ENCODE measurements around the gene METTL6. TPM values are rescaled to one million over a fixed set of nuclear protein-coding genes. Genes with fewer than 3 reads are reported as not detected.

The METTL6 gene
- total and polyA plus RNA-seq, 11 donors: 5.7 to 15.6 (median 10.5) TPM

GRCh38 chr3:15403965-15404364, 23.4 kb downstream of the METTL6 start:
- H3K4me1 ChIP-seq: peaks cover 0 to 18% (median 0%) of the 10 kb centered on the region in 12 donors
- H3K36me3 ChIP-seq: peaks cover 0 to 9% (median 0%) of the 10 kb centered on the region in 9 donors
- no peaks in the 10 kb centered on the region for H3K27me3 ChIP-seq
- DNase-seq (no peak), ATAC-seq (no peak)
- intact Hi-C loops (cut with DNase I): loop anchor here in 7 of 10 donors (2.0 to 10.0 kb wide), 9 partner anchors 135 to 479 kb away; partner anchors contain the start of gene CAPN7 (in 1 of the 7)
- H3K27ac ChIP-seq: no peak overlapping the region
- TF ChIP-seq, protein P1, sequence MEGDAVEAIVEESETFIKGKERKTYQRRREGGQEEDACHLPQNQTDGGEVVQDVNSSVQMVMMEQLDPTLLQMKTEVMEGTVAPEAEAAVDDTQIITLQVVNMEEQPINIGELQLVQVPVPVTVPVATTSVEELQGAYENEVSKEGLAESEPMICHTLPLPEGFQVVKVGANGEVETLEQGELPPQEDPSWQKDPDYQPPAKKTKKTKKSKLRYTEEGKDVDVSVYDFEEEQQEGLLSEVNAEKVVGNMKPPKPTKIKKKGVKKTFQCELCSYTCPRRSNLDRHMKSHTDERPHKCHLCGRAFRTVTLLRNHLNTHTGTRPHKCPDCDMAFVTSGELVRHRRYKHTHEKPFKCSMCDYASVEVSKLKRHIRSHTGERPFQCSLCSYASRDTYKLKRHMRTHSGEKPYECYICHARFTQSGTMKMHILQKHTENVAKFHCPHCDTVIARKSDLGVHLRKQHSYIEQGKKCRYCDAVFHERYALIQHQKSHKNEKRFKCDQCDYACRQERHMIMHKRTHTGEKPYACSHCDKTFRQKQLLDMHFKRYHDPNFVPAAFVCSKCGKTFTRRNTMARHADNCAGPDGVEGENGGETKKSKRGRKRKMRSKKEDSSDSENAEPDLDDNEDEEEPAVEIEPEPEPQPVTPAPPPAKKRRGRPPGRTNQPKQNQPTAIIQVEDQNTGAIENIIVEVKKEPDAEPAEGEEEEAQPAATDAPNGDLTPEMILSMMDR (IDR thresholded peaks at IDR 0.05): no peak
- TF ChIP-seq POLR2A (IDR thresholded peaks at IDR 0.05): no peak
- WGBS, 4 donors: 75 to 88% (median 84%) methylated on average over 3 of the region's 3 CpGs
- no peak overlapping the region for H3K4me3 ChIP-seq
- H3K9me3 ChIP-seq: no peaks in the 10 kb centered on the region

DNA sequence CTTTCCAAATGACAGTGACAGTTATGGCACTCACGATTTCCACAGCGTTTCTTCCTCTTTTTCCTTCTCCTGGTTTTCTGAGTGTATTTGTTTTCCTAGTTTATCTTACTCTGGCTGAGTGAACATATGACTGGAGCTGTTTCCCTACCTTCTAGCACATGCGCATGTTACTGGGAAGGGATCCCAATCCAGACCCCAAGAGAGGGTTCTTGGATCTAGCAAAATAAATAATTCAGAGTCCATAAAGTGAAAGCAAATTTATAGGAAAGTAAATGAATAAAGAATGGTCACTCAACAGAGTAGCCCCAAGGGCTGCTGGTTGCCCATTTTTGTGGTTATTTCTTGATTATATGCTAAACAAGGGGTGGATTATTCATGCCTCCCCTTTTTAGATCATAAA, 23.8 kb downstream of the METTL6 start:
- peaks cover 0 to 5% (median 0%) of the 10 kb centered on the region in 9 donors for H3K36me3 ChIP-seq
- intact Hi-C loops (cut with DNase I): loop anchor here in 6 of 10 donors (5.0 to 10.0 kb wide), 6 partner anchors 136 to 479 kb away; partner anchors contain the start of gene CAPN7 (in 1 of the 6)
- peaks cover 0 to 18% (median 0%) of the 10 kb centered on the region in 12 donors for H3K4me1 ChIP-seq
- ATAC-seq (no peak), DNase-seq (no peak)
- no peak overlapping the region for H3K4me3 ChIP-seq
- WGBS, 4 donors: 55 to 80% (median 61%) methylated on average over 3 of the region's 3 CpGs
- TF ChIP-seq, protein P1 (IDR thresholded peaks at IDR 0.05): no peak
- TF ChIP-seq POLR2A (IDR thresholded peaks at IDR 0.05): no peak
- no peaks in the 10 kb centered on the region for H3K9me3 ChIP-seq
- no peaks in the 10 kb centered on the region for H3K27me3 ChIP-seq
- no peak overlapping the region for H3K27ac ChIP-seq

DNA sequence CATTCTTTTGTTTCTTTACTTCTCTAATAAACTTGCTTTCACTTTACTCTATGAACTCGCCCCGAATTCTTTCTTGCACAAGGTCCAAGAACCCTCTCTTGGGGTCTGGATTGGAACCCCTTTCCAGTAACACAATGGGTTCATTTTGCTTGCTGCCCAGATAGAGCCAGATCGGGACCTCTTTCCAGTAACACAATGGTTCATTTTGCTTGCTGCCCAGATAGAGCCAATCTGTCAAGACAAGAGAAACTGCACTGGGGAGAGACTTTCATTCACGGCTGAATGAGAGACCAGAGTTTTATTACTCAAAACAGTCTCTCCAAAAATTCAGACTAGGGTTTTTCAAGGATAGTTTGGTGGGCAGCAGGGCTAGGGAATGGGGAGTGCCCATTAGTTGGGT, 25.4 kb downstream of the METTL6 start:
- DNase-seq (no peak), ATAC-seq (no peak)
- Histone ChIP-seq H3K27ac (no peak overlapping the region), H3K9me3 (peaks cover 0 to 4% (median 0%) of the 10 kb centered on the region in 12 donors), H3K4me3 (no peak overlapping the region), H3K27me3 (no peaks in the 10 kb centered on the region), H3K36me3 (peaks cover 0 to 3% (median 0%) of the 10 kb centered on the region in 9 donors), H3K4me1 (peaks cover 0 to 18% (median 0%) of the 10 kb centered on the region in 12 donors)
- TF ChIP-seq, protein P1 (IDR thresholded peaks at IDR 0.05): no peak
- 82 to 89% (median 84%) methylated on average over 4 of the region's 4 CpGs for WGBS, 4 donors
- intact Hi-C loops (cut with DNase I): loop anchor here in 6 of 10 donors (5.0 to 10.0 kb wide), 6 partner anchors 135 to 477 kb away; partner anchors contain the start of gene CAPN7 (in 1 of the 6)

DNA sequence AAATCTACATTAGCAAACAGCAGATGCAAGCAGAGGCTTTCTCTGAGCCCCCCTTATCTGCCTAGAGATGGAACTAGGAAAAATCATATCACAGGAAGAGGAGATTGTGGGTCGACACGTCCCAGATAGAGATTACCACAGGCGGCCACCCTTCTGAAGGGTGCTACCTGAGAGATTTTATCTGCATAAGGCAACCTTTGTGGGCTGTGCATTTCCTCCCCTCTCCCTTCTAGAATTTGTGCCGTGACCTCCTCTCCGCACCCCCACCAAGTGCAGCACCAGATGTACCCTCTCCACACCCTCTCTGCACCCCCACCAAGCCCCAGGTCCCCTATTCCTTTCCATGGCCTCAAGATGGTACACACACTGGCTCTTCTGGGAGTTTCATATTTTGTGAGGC, 27.4 kb downstream of the METTL6 start:
- no peak overlapping the region for H3K27ac ChIP-seq
- H3K4me3 ChIP-seq: no peak overlapping the region
- H3K36me3 ChIP-seq: peaks cover 0 to 4% (median 0%) of the 10 kb centered on the region in 9 donors
- intact Hi-C loops (cut with DNase I): loop anchor here in 6 of 10 donors (5.0 to 10.0 kb wide), 6 partner anchors 133 to 475 kb away; partner anchors contain the start of gene CAPN7 (in 1 of the 6)
- WGBS, 4 donors: 62 to 78% (median 70%) methylated on average over 5 of the region's 5 CpGs
- TF ChIP-seq POLR2A (IDR thresholded peaks at IDR 0.05): no peak
- TF ChIP-seq, protein P1 (IDR thresholded peaks at IDR 0.05): no peak
- H3K9me3 ChIP-seq: peaks cover 0 to 5% (median 0%) of the 10 kb centered on the region in 12 donors
- no peaks in the 10 kb centered on the region for H3K27me3 ChIP-seq
- no peak for ATAC-seq
- H3K4me1 ChIP-seq: peaks cover 0 to 14% (median 0%) of the 10 kb centered on the region in 12 donors
- no peak for DNase-seq

Measured in heart left ventricle (tissue), 16 donors.